Hepatocyte (in vitro differentiated cells): Measurements from ENCODE around the gene WTAP.

Experiments
- EZH2 ChIP-seq: fragments of 200-600 bp; sonication (generic); IDR thresholded peaks from 2 replicates; pipeline ENCODE4 v1.6.1; 2016; ENCODE audit warnings: antibody characterized with exemption, mild to moderate bottlenecking, borderline replicate concordance
- TF ChIP-seq, protein P1 (sequence below): fragments of 200-600 bp; sonication (generic); IDR thresholded peaks from 2 replicates; pipeline ENCODE4 v1.5.1; 2016; ENCODE audit warnings: antibody characterized with exemption, mild to moderate bottlenecking; ENCODE audit not compliant: poor library complexity

DNA sequence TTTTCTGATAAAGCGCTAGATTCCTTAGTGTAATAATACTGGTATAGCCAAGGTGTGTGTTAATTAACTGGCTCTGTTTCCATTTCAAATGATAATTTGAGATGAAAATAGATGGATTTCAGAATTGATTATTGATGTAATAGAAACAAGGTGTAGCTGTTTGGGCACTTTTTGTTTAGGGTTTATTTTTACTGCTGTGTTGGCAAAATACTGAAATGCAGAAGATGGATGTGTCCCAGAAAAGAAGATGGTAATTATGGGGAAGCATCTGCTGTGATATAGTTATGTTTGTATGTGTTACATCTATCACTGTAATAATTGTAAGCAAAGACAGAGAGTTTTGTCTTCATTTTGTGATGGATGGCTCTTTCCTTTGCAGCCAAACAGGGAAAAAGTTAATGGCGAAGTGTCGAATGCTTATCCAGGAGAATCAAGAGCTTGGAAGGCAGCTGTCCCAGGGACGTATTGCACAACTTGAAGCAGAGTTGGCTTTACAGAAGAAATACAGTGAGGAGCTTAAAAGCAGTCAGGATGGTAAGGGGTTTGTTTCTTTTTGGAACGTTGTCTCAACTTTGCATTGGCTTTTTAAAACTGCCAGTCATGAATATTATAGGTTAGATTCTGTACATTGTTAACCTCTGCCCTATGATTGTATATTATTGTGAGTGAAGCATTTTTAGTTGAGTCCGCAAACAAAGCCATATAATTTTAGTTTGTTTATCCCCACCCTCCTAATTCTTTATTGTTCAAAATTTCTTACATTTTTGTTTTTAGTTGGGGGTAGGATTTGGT is 26.0 kb downstream of the WTAP start:
- TF ChIP-seq, protein P1, sequence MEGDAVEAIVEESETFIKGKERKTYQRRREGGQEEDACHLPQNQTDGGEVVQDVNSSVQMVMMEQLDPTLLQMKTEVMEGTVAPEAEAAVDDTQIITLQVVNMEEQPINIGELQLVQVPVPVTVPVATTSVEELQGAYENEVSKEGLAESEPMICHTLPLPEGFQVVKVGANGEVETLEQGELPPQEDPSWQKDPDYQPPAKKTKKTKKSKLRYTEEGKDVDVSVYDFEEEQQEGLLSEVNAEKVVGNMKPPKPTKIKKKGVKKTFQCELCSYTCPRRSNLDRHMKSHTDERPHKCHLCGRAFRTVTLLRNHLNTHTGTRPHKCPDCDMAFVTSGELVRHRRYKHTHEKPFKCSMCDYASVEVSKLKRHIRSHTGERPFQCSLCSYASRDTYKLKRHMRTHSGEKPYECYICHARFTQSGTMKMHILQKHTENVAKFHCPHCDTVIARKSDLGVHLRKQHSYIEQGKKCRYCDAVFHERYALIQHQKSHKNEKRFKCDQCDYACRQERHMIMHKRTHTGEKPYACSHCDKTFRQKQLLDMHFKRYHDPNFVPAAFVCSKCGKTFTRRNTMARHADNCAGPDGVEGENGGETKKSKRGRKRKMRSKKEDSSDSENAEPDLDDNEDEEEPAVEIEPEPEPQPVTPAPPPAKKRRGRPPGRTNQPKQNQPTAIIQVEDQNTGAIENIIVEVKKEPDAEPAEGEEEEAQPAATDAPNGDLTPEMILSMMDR, result no peak
- TF ChIP-seq EZH2, result no peak
